OCI-LY3 (cell line): ENCODE measurements around the gene FSTL5.

Source experiments
- H2AFZ ChIP-seq: fragments of 200-600, 300-600 bp; shearing (Covaris generic); 2 replicates; pipeline ENCODE4 v1.6.0; 2014; ENCODE audit warnings: antibody characterized with exemption, low read depth, low read length
- H3K27ac ChIP-seq: fragments of 200-600, 300-600 bp; sonication (generic); 2 replicates; pipeline ENCODE4 v1.5.1; 2014; ENCODE audit warnings: mild to moderate bottlenecking, low read length, moderate library complexity, mixed read lengths
- H3K27me3 ChIP-seq: fragments of 200-600, 300-600 bp; sonication (generic); 2 replicates; pipeline ENCODE4 v1.6.1; 2014; ENCODE audit warnings: low read depth, low read length, mixed read lengths
- H3K36me3 ChIP-seq: fragments of 200-600, 300-600 bp; sonication (generic); replicated peaks from 2 replicates; pipeline ENCODE3; 2014; ENCODE audit warnings: low read depth, low read length, mixed read lengths
- H3K4me1 ChIP-seq: fragments of 300-600, 200-600 bp; sonication (generic); 2 replicates; pipeline ENCODE4 v1.6.1; 2014; ENCODE audit warnings: low read length, mixed read lengths
- H3K4me2 ChIP-seq: fragments of 200-600, 300-600 bp; sonication (generic); 2 replicates; pipeline ENCODE4 v1.6.1; 2014; ENCODE audit warnings: low read length, mixed read lengths
- H3K4me3 ChIP-seq: fragments of 300-600, 200-600 bp; sonication (generic); 2 replicates; pipeline ENCODE4 v1.5.1; 2014; ENCODE audit warnings: antibody characterized with exemption, mild to moderate bottlenecking, low read length, moderate library complexity
- H3K79me2 ChIP-seq: fragments of 300-600, 200-600 bp; shearing (Covaris generic); 2 replicates; pipeline ENCODE4 v1.6.1; 2014; ENCODE audit warnings: mild to moderate bottlenecking, low read length, mixed read lengths
- H3K9ac ChIP-seq: fragments of 300-600, 200-600 bp; shearing (Covaris generic); 2 replicates; pipeline ENCODE4 v1.6.0; 2014; ENCODE audit warnings: mild to moderate bottlenecking, low read length, moderate library complexity
- H3K9me3 ChIP-seq: fragments of 200-600, 300-600 bp; shearing (Covaris generic); 2 replicates; pipeline ENCODE4 v1.6.1; 2014; ENCODE audit warnings: low read length, mixed read lengths; ENCODE audit not compliant: insufficient read depth
- H4K20me1 ChIP-seq: fragments of 200-600, 300-600 bp; sonication (generic); 2 replicates; pipeline ENCODE4 v1.6.1; 2016; ENCODE audit warnings: low read length, mixed read lengths; ENCODE audit not compliant: insufficient read depth
- CTCF ChIP-seq: fragments of 200-600, 300-600 bp; sonication (generic); IDR thresholded peaks from 2 replicates; pipeline ENCODE4 v1.5.1; 2014; ENCODE audit warnings: antibody characterized with exemption, low read length, low read depth
- EZH2phosphoT487 ChIP-seq: fragments of 200-600 bp; shearing (Covaris generic); IDR thresholded peaks from 2 replicates; pipeline ENCODE4 v1.6.1; 2018; ENCODE audit warnings: antibody characterized with exemption, mixed run types, low read depth

Gene FSTL5

GRCh38 chr4:161651586-161651985 lies 512.2 kb downstream of the FSTL5 start:
- no peak for TF ChIP-seq EZH2phosphoT487
- no peak for TF ChIP-seq CTCF
- Histone ChIP-seq H3K4me2 (peak overlapping the region; percentile 65; the same call in 1 of the 2 replicates), H3K4me3 (no peak overlapping the region), H3K27me3 (no peaks in the 10 kb centered on the region), H3K36me3 (peaks cover 38% of the 10 kb centered on the region), H3K27ac (peak overlapping the region; percentile 79), H2AFZ (no peak overlapping the region), H3K9ac (no peak overlapping the region), H4K20me1 (no peaks in the 10 kb centered on the region), H3K4me1 (peaks cover 37% of the 10 kb centered on the region), H3K9me3 (peaks cover 13% of the 10 kb centered on the region; the same call in 1 of the 2 replicates), H3K79me2 (no peaks in the 10 kb centered on the region)

- no peaks in the 10 kb centered on the region for H4K20me1 ChIP-seq
- TF ChIP-seq CTCF, result no peak
- no peak for TF ChIP-seq EZH2phosphoT487
- H3K27me3 ChIP-seq, result no peaks in the 10 kb centered on the region
- H3K4me1 ChIP-seq, result peaks cover 37% of the 10 kb centered on the region
- peak overlapping the region; percentile 43 for H3K9ac ChIP-seq
- peak overlapping the region; percentile 65 for H3K4me2 ChIP-seq
- peak overlapping the region; percentile 79 for H3K27ac ChIP-seq
- peaks cover 38% of the 10 kb centered on the region for H3K36me3 ChIP-seq
- H2AFZ ChIP-seq, result peak overlapping the region; percentile 75
- peak overlapping the region; percentile 30 for H3K4me3 ChIP-seq
- H3K79me2 ChIP-seq, result no peaks in the 10 kb centered on the region
- peaks cover 13% of the 10 kb centered on the region; the same call in 1 of the 2 replicates for H3K9me3 ChIP-seq
These were observed 513.0 kb downstream of the FSTL5 start for GRCh38 chr4:161650812-161651211.

GRCh38 chr4:161647757-161648156 lies 516.0 kb downstream of the FSTL5 start:
- no peak overlapping the region for H3K4me3 ChIP-seq
- no peaks in the 10 kb centered on the region for H3K79me2 ChIP-seq
- peaks cover 26% of the 10 kb centered on the region for H3K4me1 ChIP-seq
- H2AFZ ChIP-seq, result no peak overlapping the region
- H3K9me3 ChIP-seq, result peaks cover 13% of the 10 kb centered on the region; the same call in 1 of the 2 replicates
- H3K4me2 ChIP-seq, result no peak overlapping the region
- H3K9ac ChIP-seq, result no peak overlapping the region
- TF ChIP-seq EZH2phosphoT487, result no peak
- TF ChIP-seq CTCF, result no peak
- H4K20me1 ChIP-seq, result no peaks in the 10 kb centered on the region
- no peaks in the 10 kb centered on the region for H3K27me3 ChIP-seq
- peaks cover 38% of the 10 kb centered on the region for H3K36me3 ChIP-seq
- H3K27ac ChIP-seq, result peak overlapping the region; percentile 37

GRCh38 chr4:161642708-161643107 lies 521.1 kb downstream of the FSTL5 start:
- H3K27me3 ChIP-seq, result no peaks in the 10 kb centered on the region
- no peak for TF ChIP-seq EZH2phosphoT487
- peak; percentile 60 for TF ChIP-seq CTCF
- H3K9ac ChIP-seq, result no peak overlapping the region
- H3K4me1 ChIP-seq, result no peaks in the 10 kb centered on the region
- H3K79me2 ChIP-seq, result no peaks in the 10 kb centered on the region
- no peak overlapping the region for H2AFZ ChIP-seq
- no peak overlapping the region for H3K4me3 ChIP-seq
- 0 out of 2 replicates have a peak, but pooled peaks cover 3% of the 10 kb centered on the region for H3K9me3 ChIP-seq
- H3K36me3 ChIP-seq, result peaks cover 14% of the 10 kb centered on the region
- no peaks in the 10 kb centered on the region for H4K20me1 ChIP-seq
- H3K27ac ChIP-seq, result no peak overlapping the region
- peak overlapping the region; percentile 31 for H3K4me2 ChIP-seq
